ENCODE data around the gene HS3ST1.

The HS3ST1 gene

GRCh38 chr4:11416071-11416766 is 12.5 kb downstream of the HS3ST1 start:
- no peaks in the 10 kb centered on the region for H3K9me3 ChIP-seq (ENCODE audit: control insufficient read depth, low read length)
- H3K4me3 ChIP-seq (ENCODE audit: low read length) = no peak overlapping the region
- no peak overlapping the region for H3K9ac ChIP-seq (ENCODE audit: low read length)
- no peaks in the 10 kb centered on the region for H3K36me3 ChIP-seq (ENCODE audit: control insufficient read depth, insufficient read depth, low read length)
- no peaks in the 10 kb centered on the region for H3K27me3 ChIP-seq (ENCODE audit: control insufficient read depth, insufficient read depth, low read length)
- no peaks in the 10 kb centered on the region for H3K4me1 ChIP-seq (ENCODE audit: control insufficient read depth, insufficient read depth, low read length)

GRCh38 chr4:11415409-11416070 is 13.2 kb downstream of the HS3ST1 start:
- no peaks in the 10 kb centered on the region for H3K27me3 ChIP-seq (ENCODE audit: control insufficient read depth, insufficient read depth, low read length)
- no peak overlapping the region for H3K9ac ChIP-seq (ENCODE audit: low read length)
- H3K36me3 ChIP-seq (ENCODE audit: control insufficient read depth, insufficient read depth, low read length) = no peaks in the 10 kb centered on the region
- no peaks in the 10 kb centered on the region for H3K9me3 ChIP-seq (ENCODE audit: control insufficient read depth, low read length)
- no peaks in the 10 kb centered on the region for H3K4me1 ChIP-seq (ENCODE audit: control insufficient read depth, insufficient read depth, low read length)
- no peak overlapping the region for H3K4me3 ChIP-seq (ENCODE audit: low read length)

- no peak overlapping the region for H3K9ac ChIP-seq (ENCODE audit: low read length)
- no peaks in the 10 kb centered on the region for H3K36me3 ChIP-seq (ENCODE audit: control insufficient read depth, insufficient read depth, low read length)
- H3K27me3 ChIP-seq (ENCODE audit: control insufficient read depth, insufficient read depth, low read length) = no peaks in the 10 kb centered on the region
- no peak overlapping the region for H3K4me3 ChIP-seq (ENCODE audit: low read length)
- H3K9me3 ChIP-seq (ENCODE audit: control insufficient read depth, low read length) = no peaks in the 10 kb centered on the region
- no peaks in the 10 kb centered on the region for H3K4me1 ChIP-seq (ENCODE audit: control insufficient read depth, insufficient read depth, low read length)
Observed at GRCh38 chr4:11412211-11412610, 16.5 kb downstream of the HS3ST1 start.

GRCh38 chr4:11409632-11410031 is 19.1 kb downstream of the HS3ST1 start:
- Histone ChIP-seq H3K4me1 (ENCODE audit: control insufficient read depth, insufficient read depth, low read length) (no peaks in the 10 kb centered on the region), H3K9ac (ENCODE audit: low read length) (no peak overlapping the region), H3K36me3 (ENCODE audit: control insufficient read depth, insufficient read depth, low read length) (no peaks in the 10 kb centered on the region), H3K9me3 (ENCODE audit: control insufficient read depth, low read length) (no peaks in the 10 kb centered on the region), H3K27me3 (ENCODE audit: control insufficient read depth, insufficient read depth, low read length) (no peaks in the 10 kb centered on the region), H3K4me3 (ENCODE audit: low read length) (no peak overlapping the region)

- Histone ChIP-seq H3K9me3 (ENCODE audit: control insufficient read depth, low read length) (no peaks in the 10 kb centered on the region), H3K4me1 (ENCODE audit: control insufficient read depth, insufficient read depth, low read length) (no peaks in the 10 kb centered on the region), H3K36me3 (ENCODE audit: control insufficient read depth, insufficient read depth, low read length) (no peaks in the 10 kb centered on the region), H3K4me3 (ENCODE audit: low read length) (no peak overlapping the region), H3K27me3 (ENCODE audit: control insufficient read depth, insufficient read depth, low read length) (no peaks in the 10 kb centered on the region), H3K9ac (ENCODE audit: low read length) (no peak overlapping the region)
Observed at GRCh38 chr4:11408233-11408967, 20.3 kb downstream of the HS3ST1 start.

GRCh38 chr4:11407551-11407950 is 21.1 kb downstream of the HS3ST1 start:
- no peaks in the 10 kb centered on the region for H3K36me3 ChIP-seq (ENCODE audit: control insufficient read depth, insufficient read depth, low read length)
- H3K9me3 ChIP-seq (ENCODE audit: control insufficient read depth, low read length) = no peaks in the 10 kb centered on the region
- no peak overlapping the region for H3K4me3 ChIP-seq (ENCODE audit: low read length)
- H3K27me3 ChIP-seq (ENCODE audit: control insufficient read depth, insufficient read depth, low read length) = no peaks in the 10 kb centered on the region
- H3K4me1 ChIP-seq (ENCODE audit: control insufficient read depth, insufficient read depth, low read length) = no peaks in the 10 kb centered on the region
- no peak overlapping the region for H3K9ac ChIP-seq (ENCODE audit: low read length)

- no peaks in the 10 kb centered on the region for H3K9me3 ChIP-seq (ENCODE audit: control insufficient read depth, low read length)
- H3K27me3 ChIP-seq (ENCODE audit: control insufficient read depth, insufficient read depth, low read length) = no peaks in the 10 kb centered on the region
- no peak overlapping the region for H3K4me3 ChIP-seq (ENCODE audit: low read length)
- H3K36me3 ChIP-seq (ENCODE audit: control insufficient read depth, insufficient read depth, low read length) = no peaks in the 10 kb centered on the region
- H3K4me1 ChIP-seq (ENCODE audit: control insufficient read depth, insufficient read depth, low read length) = no peaks in the 10 kb centered on the region
- no peak overlapping the region for H3K9ac ChIP-seq (ENCODE audit: low read length)
Observed at GRCh38 chr4:11404431-11404830, 24.3 kb downstream of the HS3ST1 start.

GRCh38 chr4:11402192-11402591 is 26.5 kb downstream of the HS3ST1 start:
- Histone ChIP-seq H3K36me3 (ENCODE audit: control insufficient read depth, insufficient read depth, low read length) (no peaks in the 10 kb centered on the region), H3K4me3 (ENCODE audit: low read length) (no peak overlapping the region), H3K9me3 (ENCODE audit: control insufficient read depth, low read length) (no peaks in the 10 kb centered on the region), H3K4me1 (ENCODE audit: control insufficient read depth, insufficient read depth, low read length) (peaks cover 5% of the 10 kb centered on the region), H3K9ac (ENCODE audit: low read length) (no peak overlapping the region), H3K27me3 (ENCODE audit: control insufficient read depth, insufficient read depth, low read length) (no peaks in the 10 kb centered on the region)

GRCh38 chr4:11399461-11399971 is 29.2 kb downstream of the HS3ST1 start:
- no peak overlapping the region for H3K9ac ChIP-seq (ENCODE audit: low read length)
- H3K9me3 ChIP-seq (ENCODE audit: control insufficient read depth, low read length) = no peaks in the 10 kb centered on the region
- H3K36me3 ChIP-seq (ENCODE audit: control insufficient read depth, insufficient read depth, low read length) = no peaks in the 10 kb centered on the region
- H3K27me3 ChIP-seq (ENCODE audit: control insufficient read depth, insufficient read depth, low read length) = no peaks in the 10 kb centered on the region
- no peak overlapping the region for H3K4me3 ChIP-seq (ENCODE audit: low read length)
- peaks cover 9% of the 10 kb centered on the region for H3K4me1 ChIP-seq (ENCODE audit: control insufficient read depth, insufficient read depth, low read length)

GRCh38 chr4:11397819-11398610 is 30.7 kb downstream of the HS3ST1 start:
- Histone ChIP-seq H3K9me3 (ENCODE audit: control insufficient read depth, low read length) (no peaks in the 10 kb centered on the region), H3K4me3 (ENCODE audit: low read length) (no peak overlapping the region), H3K36me3 (ENCODE audit: control insufficient read depth, insufficient read depth, low read length) (no peaks in the 10 kb centered on the region), H3K4me1 (ENCODE audit: control insufficient read depth, insufficient read depth, low read length) (peaks cover 9% of the 10 kb centered on the region), H3K27me3 (ENCODE audit: control insufficient read depth, insufficient read depth, low read length) (no peaks in the 10 kb centered on the region), H3K9ac (ENCODE audit: low read length) (no peak overlapping the region)

- Histone ChIP-seq H3K9ac (ENCODE audit: low read length) (no peak overlapping the region), H3K9me3 (ENCODE audit: control insufficient read depth, low read length) (no peaks in the 10 kb centered on the region), H3K27me3 (ENCODE audit: control insufficient read depth, insufficient read depth, low read length) (no peaks in the 10 kb centered on the region), H3K4me1 (ENCODE audit: control insufficient read depth, insufficient read depth, low read length) (peaks cover 9% of the 10 kb centered on the region), H3K36me3 (ENCODE audit: control insufficient read depth, insufficient read depth, low read length) (no peaks in the 10 kb centered on the region), H3K4me3 (ENCODE audit: low read length) (no peak overlapping the region)
Observed at GRCh38 chr4:11397146-11397545, 31.5 kb downstream of the HS3ST1 start.
